Measurements from ENCODE around the gene ACBD6. TPM values are rescaled to one million over a fixed set of nuclear protein-coding genes. Genes with fewer than 3 reads are reported as not detected.

The ACBD6 gene
- total and polyA plus RNA-seq, 2 donors (not counting 1 experiment from before 2014, with no cell fraction given), result 52.9 to 80.9 TPM

GRCh38 chr1:180286417-180286816, 216.0 kb downstream of the ACBD6 start:
- no peak for ATAC-seq (ENCODE audit: low read depth)
- H3K9ac ChIP-seq (ENCODE audit: low read length), result no peak overlapping the region
- ChIA-PET CTCF (no interaction called here), POLR2A (no interaction called here)
- no peak for TF ChIP-seq EZH2 (IDR thresholded peaks at IDR 0.05; ENCODE audit: borderline replicate concordance, insufficient read depth, low read depth, low read length, poor library complexity, severe bottlenecking)
- TF ChIP-seq CTCF (IDR thresholded peaks at IDR 0.05), result no peak
- Mint-ChIP-seq H3K27ac (no peak overlapping the region), H3K27me3 (no peaks in the 10 kb centered on the region), H3K4me1 (no peaks in the 10 kb centered on the region), H3K9me3 (ENCODE audit: insufficient read depth) (no peaks in the 10 kb centered on the region), H3K4me3 (no peak overlapping the region)
- no peaks in the 10 kb centered on the region for H3K79me2 ChIP-seq (ENCODE audit: control insufficient read depth, insufficient read depth, low read length)
- H3K27ac ChIP-seq (ENCODE audit: low read length in 2 of 2), result no peak overlapping the region
- no peak overlapping the region for H3K4me2 ChIP-seq (replicated peaks; ENCODE audit: low read depth, low read length, poor library complexity, severe bottlenecking)
- H3K36me3 ChIP-seq (replicated peaks in 1 of 2; ENCODE audit: control extremely low read depth in 1 of 2, control insufficient read depth in 1 of 2, extremely low read depth in 1 of 2, insufficient read depth in 2 of 2, low read length in 1 of 2), result peaks cover 6 to 10% of the 10 kb centered on the region in 2 experiments
- no peaks in the 10 kb centered on the region for H4K20me1 ChIP-seq (ENCODE audit: control insufficient read depth, insufficient read depth, low read length, poor library complexity, severe bottlenecking)
- no peak overlapping the region for H3K4me3 ChIP-seq (ENCODE audit: control extremely low read depth in 1 of 5, extremely low read depth in 1 of 5, insufficient read depth in 1 of 5, low read depth in 2 of 5, low read length in 4 of 5)
- no peaks in the 10 kb centered on the region for H3K4me1 ChIP-seq (ENCODE audit: control insufficient read depth in 2 of 2, insufficient read depth in 2 of 2, low read length in 2 of 2)
- intact Hi-C loops (cut with micrococcal nuclease), result no loop called here
- H3K27me3 ChIP-seq (replicated peaks in 1 of 4; ENCODE audit: control extremely low read depth in 1 of 4, control insufficient read depth in 3 of 4, insufficient read depth in 4 of 4, low read length in 3 of 4), result no peaks in the 10 kb centered on the region
- H2AFZ ChIP-seq (ENCODE audit: insufficient read depth, low read depth, low read length, poor library complexity, severe bottlenecking), result no peak overlapping the region
- no peaks in the 10 kb centered on the region for H3K9me3 ChIP-seq (ENCODE audit: control extremely low read depth in 1 of 3, control insufficient read depth in 2 of 3, insufficient read depth in 1 of 3, low read length in 2 of 3)
- DNase-seq, result no peak

- no peaks in the 10 kb centered on the region for H3K9me3 ChIP-seq (ENCODE audit: control extremely low read depth in 1 of 3, control insufficient read depth in 2 of 3, insufficient read depth in 1 of 3, low read length in 2 of 3)
- Mint-ChIP-seq H3K27ac (no peak overlapping the region), H3K4me3 (no peak overlapping the region), H3K27me3 (no peaks in the 10 kb centered on the region), H3K4me1 (peaks cover 2% of the 10 kb centered on the region), H3K9me3 (ENCODE audit: insufficient read depth) (no peaks in the 10 kb centered on the region)
- WGBS (ENCODE audit: insufficient coverage), result 100% methylated on average over 2 of the region's 4 CpGs
- POLR2A ChIA-PET, result no interaction called here
- no peak for DNase-seq
- H3K79me2 ChIP-seq (ENCODE audit: control insufficient read depth, insufficient read depth, low read length), result no peaks in the 10 kb centered on the region
- intact Hi-C loops (cut with micrococcal nuclease), result no loop called here
- H3K9ac ChIP-seq (ENCODE audit: low read length), result no peak overlapping the region
- H3K27me3 ChIP-seq (replicated peaks in 1 of 4; ENCODE audit: control extremely low read depth in 1 of 4, control insufficient read depth in 3 of 4, insufficient read depth in 4 of 4, low read length in 3 of 4), result no peaks in the 10 kb centered on the region
- no peak for TF ChIP-seq EZH2 (IDR thresholded peaks at IDR 0.05; ENCODE audit: borderline replicate concordance, insufficient read depth, low read depth, low read length, poor library complexity, severe bottlenecking)
- no peak for TF ChIP-seq CTCF (IDR thresholded peaks at IDR 0.05)
- ATAC-seq (ENCODE audit: low read depth), result no peak
- no peak overlapping the region for H3K4me2 ChIP-seq (replicated peaks; ENCODE audit: low read depth, low read length, poor library complexity, severe bottlenecking)
- peaks cover 0 to 7% of the 10 kb centered on the region in 2 donors for H3K4me1 ChIP-seq (ENCODE audit: control insufficient read depth in 2 of 2, insufficient read depth in 2 of 2, low read length in 2 of 2)
- H4K20me1 ChIP-seq (ENCODE audit: control insufficient read depth, insufficient read depth, low read length, poor library complexity, severe bottlenecking), result no peaks in the 10 kb centered on the region
- H3K4me3 ChIP-seq (ENCODE audit: control extremely low read depth in 1 of 5, extremely low read depth in 1 of 5, insufficient read depth in 1 of 5, low read depth in 2 of 5, low read length in 4 of 5), result no peak overlapping the region
- no peak overlapping the region for H3K27ac ChIP-seq (ENCODE audit: low read length in 2 of 2)
- no peak overlapping the region for H2AFZ ChIP-seq (ENCODE audit: insufficient read depth, low read depth, low read length, poor library complexity, severe bottlenecking)
- H3K36me3 ChIP-seq (replicated peaks in 1 of 2; ENCODE audit: control extremely low read depth in 1 of 2, control insufficient read depth in 1 of 2, extremely low read depth in 1 of 2, insufficient read depth in 2 of 2, low read length in 1 of 2), result peaks cover 9 to 16% of the 10 kb centered on the region in 2 experiments
- CTCF ChIA-PET, result no interaction called here
Measured at GRCh38 chr1:180283098-180283497, 219.3 kb downstream of the ACBD6 start.

All from B cell (primary cell).